GM19239 (cell line): ENCODE data around the gene SELENOS.

Experiments
- DNase-seq: peaks from one replicate; pipeline ENCODE4 v3.0.0; 2011; ENCODE audit warnings: low spot score; ENCODE audit not compliant: insufficient read length
- FAIRE-seq: peaks from 2 replicates; lab custom pipeline; 2011; peaks lifted over from hg19 to GRCh38; lab: Jason Lieb, UNC

Gene SELENOS

GRCh38 chr15:101233651-101234280 is 43.5 kb downstream of the SELENOS start:
- DNase-seq (no peak), FAIRE-seq (no peak)

- no peak for FAIRE-seq
Observed at GRCh38 chr15:101232677-101233076, 44.6 kb downstream of the SELENOS start.

GRCh38 chr15:101228313-101228712 is 49.0 kb downstream of the SELENOS start:
- FAIRE-seq (no peak), DNase-seq (no peak)

More at GRCh38 chr15:101232677-101233076, 44.6 kb downstream of the SELENOS start:
- no peak for DNase-seq

- FAIRE-seq (no peak), DNase-seq (no peak)
Observed at GRCh38 chr15:101225658-101226057, 51.6 kb downstream of the SELENOS start.
